Urinary bladder (tissue), 4 donors: ENCODE measurements around the gene MAP2K6. TPM values are rescaled to one million over a fixed set of nuclear protein-coding genes. Genes with fewer than 3 reads are reported as not detected.

Experiments used
- DNase-seq: peaks from one replicate; pipeline ENCODE4 v3.0.0-alpha.2; 2015; ENCODE audit errors: extremely low spot score
- H3K27ac ChIP-seq: one replicate; pipeline ENCODE4 v1.5.1; 2013; ENCODE audit warnings: low read depth, mild to moderate bottlenecking, moderate library complexity
- H3K36me3 ChIP-seq: one replicate; pipeline ENCODE4 v1.6.1; 2013; ENCODE audit warnings: mild to moderate bottlenecking, moderate library complexity; ENCODE audit not compliant: insufficient read depth
- H3K4me1 ChIP-seq: one replicate; pipeline ENCODE4 v1.6.1; 2013; ENCODE audit warnings: mild to moderate bottlenecking, moderate library complexity; ENCODE audit not compliant: insufficient read depth
- H3K4me3 ChIP-seq: one replicate; pipeline ENCODE4 v1.5.1; 2013; ENCODE audit warnings: low read depth, low read length
- WGBS: extraction: QIAGEN DNeasy Blood & Tissue Kit; methylation state at CpG from one replicate; pipeline ENCODE4 v1.1.7; 2013; 5-methylcytosine and 5-hydroxymethylcytosine counted together
- polyA plus RNA-seq: library from polyadenylated mRNA; stranded (reverse); fragments of 200-250 nt; gene quantifications from one replicate; pipeline ENCODE4 v1.2.3, GENCODE V29; 2013
- total RNA-seq: library from RNA; depleted of rRNA; stranded (reverse); fragments of >200 nt; gene quantifications from one replicate; pipeline ENCODE4 v1.2.3, GENCODE V29; 2014
- donor health status: healthy with polysubstance abuse.
- donor health status: healthy.

MAP2K6 gene
- total and polyA plus RNA-seq, 2 donors, result 2.6 to 32.3 TPM

DNA sequence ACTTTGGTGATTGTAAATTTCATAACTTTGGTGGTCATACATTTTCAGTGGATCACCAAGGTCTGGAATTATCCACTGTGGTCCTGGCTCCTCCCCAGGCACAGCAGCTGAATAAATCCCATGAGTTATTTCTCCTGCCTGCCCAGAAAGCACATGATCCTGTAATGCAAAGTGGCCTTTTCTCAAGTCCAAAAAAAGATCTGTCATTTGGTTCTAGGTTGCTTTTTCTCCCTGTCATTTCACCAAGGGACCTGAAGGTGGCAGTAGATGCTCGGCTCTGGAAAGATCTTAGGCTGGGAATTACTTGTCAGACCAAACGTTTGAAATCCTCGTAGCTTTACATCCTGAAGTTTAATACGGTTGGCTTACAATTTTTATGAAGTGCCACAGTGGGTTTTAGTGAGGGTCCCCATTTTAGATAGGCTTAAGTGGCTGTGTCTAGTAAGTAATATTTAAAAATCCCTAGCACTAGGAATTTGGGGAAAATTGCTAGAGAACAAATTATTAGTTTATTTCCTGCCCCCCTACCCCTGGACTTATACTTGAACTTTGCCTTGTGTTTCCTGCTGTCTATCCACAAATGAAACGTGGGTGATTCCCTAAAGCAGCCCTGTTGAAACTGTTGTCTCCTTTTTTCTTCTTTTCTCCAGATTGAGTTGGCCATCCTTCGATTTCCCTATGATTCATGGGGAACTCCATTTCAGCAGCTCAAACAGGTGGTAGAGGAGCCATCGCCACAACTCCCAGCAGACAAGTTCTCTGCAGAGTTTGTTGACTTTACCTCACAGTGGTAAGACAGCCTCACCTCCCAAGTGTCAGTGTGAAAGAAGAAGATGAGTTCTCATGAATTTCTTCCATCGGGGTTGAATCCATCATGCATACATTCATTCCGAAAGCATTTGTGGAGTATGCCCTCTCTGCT, 111.7 kb downstream of the MAP2K6 start:
- Histone ChIP-seq H3K36me3 (peaks cover 2% of the 10 kb centered on the region), H3K4me1 (no peaks in the 10 kb centered on the region), H3K4me3 (no peak overlapping the region), H3K27ac (no peak overlapping the region)
- DNase-seq, result no peak
- 42% methylated on average over 9 of the region's 9 CpGs for whole genome bisulfite sequencing

DNA sequence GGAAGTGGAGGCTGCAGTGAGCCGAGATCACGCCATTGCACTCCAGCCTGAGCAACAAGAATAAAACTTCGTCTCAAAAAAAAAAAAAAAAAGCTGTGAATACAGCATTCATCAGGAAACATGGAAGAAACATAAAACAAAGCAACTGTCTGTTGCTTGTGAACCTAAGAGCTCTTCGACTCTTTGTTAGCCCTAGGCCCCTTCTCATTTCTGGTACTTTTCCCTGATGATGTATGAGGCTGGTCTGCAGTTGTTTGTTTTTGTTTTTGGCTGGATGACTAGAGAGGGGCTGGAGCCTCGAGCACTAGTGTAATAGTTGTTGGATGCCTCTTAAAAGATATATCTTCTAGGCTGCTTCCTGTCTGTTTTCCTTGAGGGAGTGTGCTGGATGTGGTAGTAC, 113.5 kb downstream of the MAP2K6 start:
- H3K4me3 ChIP-seq, result no peak overlapping the region
- peaks cover 2% of the 10 kb centered on the region for H3K36me3 ChIP-seq
- 84% methylated on average over 5 of the region's 5 CpGs for WGBS

DNA sequence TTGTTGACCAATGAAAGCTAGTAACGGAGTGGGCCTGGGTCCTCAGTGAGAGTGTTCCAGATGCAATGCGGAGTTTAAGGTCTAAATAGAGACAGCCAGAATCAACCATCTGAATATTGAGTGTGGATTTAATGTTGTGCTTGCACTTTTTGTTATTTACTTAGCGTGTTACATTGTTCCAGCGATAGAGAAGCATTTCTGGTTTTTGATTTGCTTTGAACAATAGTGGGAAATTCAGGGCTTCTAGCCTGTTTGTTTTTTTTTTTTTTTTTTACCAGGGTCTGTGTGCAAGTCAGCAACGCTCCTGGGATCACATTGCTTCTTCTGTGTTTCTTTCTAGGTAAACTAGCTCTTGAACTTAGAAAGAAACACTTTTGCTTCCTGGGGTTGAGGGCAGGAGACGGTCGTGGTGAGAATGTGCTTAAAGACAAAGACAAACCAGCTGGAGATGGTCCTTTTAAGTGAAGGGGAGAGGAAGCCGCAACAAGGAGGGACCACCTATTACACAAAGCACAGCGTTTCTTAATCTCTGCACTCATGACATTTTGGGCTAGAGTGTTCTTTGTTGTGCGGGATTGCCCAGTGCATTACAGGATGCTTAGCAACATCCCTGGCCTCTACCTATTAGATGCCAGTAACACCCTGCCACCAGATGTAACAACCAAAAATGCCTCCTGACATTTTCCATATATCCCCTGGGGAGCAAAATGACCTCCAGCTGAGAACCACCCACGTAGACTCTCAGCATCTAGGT, 119.2 kb downstream of the MAP2K6 start:
- 89% methylated on average over 11 of the region's 11 CpGs for WGBS

More for the DNA sequence above, 113.5 kb downstream of the MAP2K6 start:
- Histone ChIP-seq H3K4me1 (no peaks in the 10 kb centered on the region), H3K27ac (no peak overlapping the region)
- DNase-seq, result no peak

DNA sequence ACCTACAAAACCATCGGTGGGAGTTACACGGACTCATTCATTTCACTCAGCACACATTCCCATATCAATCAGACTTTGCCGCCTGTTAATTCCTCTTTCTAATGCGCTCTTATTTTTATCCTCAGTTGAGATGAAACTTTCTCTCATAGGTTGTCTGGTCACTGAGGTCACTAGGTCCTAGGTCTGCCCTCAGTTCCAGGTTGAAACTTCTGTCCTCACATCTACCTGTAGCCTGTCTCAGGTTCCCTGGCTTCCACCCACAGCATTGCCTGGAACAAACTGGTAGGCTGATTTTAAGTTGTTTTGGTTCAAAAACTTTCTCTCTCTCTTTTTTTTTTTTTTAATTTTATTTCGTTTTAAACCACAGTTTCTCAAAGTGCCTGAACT, 119.7 kb downstream of the MAP2K6 start:
- Histone ChIP-seq H3K36me3 (no peaks in the 10 kb centered on the region), H3K4me1 (no peaks in the 10 kb centered on the region), H3K4me3 (no peak overlapping the region), H3K27ac (no peak overlapping the region)
- DNase-seq, result no peak
- 81% methylated on average over 5 of the region's 5 CpGs for WGBS

More for the DNA sequence above, 119.2 kb downstream of the MAP2K6 start:
- no peak for DNase-seq
- no peaks in the 10 kb centered on the region for H3K4me1 ChIP-seq
- H3K36me3 ChIP-seq, result no peaks in the 10 kb centered on the region
- no peak overlapping the region for H3K27ac ChIP-seq
- H3K4me3 ChIP-seq, result no peak overlapping the region

DNA sequence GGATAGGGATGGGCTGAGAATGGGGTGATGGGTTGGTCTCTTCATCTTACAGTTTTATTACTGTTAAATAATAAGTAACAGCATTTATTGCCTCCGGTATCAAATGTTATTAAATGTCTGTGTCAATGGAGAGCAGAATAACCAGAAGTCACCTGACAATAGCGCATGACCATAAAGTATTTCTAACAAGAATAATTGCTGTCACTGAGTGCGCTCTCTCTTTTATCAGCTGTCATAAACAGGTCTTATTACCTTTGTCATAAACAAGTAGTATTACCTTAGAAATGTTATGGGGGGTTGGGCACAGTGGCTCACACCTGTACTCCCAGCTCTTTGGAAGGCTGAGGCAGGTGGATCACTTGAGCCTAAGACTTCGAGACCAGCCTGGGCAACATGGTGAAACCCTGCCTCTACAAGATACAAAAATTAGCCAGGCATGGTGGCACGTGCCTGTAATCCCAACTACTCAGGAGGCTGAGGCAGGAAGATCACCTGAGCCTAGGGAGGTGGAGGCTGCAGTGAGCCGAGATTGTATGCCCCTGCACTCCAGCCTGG, 120.6 kb downstream of the MAP2K6 start:
- Histone ChIP-seq H3K4me3 (no peak overlapping the region), H3K27ac (no peak overlapping the region), H3K4me1 (no peaks in the 10 kb centered on the region), H3K36me3 (no peaks in the 10 kb centered on the region)
- no peak for DNase-seq
- WGBS, result 93% methylated on average over 6 of the region's 6 CpGs

DNA sequence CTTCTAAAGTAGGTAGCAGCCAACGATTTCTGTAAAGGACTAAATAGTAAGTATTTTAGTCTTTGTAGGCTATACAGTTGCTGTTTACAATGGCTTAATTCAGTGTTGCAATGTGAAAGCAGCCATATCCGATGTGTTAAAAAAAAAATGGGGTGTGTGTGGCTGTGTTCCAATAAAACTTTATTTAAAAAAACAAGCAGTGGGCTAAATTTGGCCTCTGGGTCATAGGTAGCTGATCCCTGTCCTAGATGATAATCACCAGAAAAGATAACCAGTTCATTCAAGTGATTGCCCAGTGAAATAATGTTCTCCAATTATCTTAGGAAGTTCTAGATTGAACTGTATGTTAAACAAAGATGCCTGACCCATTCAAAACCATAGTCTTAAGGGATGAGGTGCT, 124.3 kb downstream of the MAP2K6 start:
- DNase-seq, result no peak
- no peak overlapping the region for H3K27ac ChIP-seq
- 87% methylated on average over 2 of the region's 2 CpGs for WGBS
- peaks cover 2% of the 10 kb centered on the region for H3K36me3 ChIP-seq
- H3K4me3 ChIP-seq, result no peak overlapping the region
- no peaks in the 10 kb centered on the region for H3K4me1 ChIP-seq

DNA sequence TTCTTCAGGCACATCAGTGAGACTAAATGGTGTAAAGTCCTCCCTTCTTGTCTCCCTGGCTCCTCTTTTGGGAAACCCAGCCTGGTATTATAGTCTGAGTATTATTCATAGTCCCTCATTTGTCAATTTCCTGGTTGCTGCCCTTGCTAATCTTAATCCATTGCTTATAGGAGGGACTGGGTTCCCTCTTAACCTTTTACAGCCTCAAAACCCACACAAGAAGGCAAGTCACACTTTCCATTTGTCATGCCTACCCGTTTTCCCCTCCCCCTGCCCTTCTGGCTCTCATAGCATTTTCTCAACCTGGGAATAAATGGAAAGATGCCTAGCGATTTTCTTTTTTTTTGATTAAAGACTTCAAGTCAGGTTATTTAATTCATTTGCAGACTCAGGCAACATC, 124.8 kb downstream of the MAP2K6 start:
- no peak for DNase-seq
- Histone ChIP-seq H3K36me3 (peaks cover 2% of the 10 kb centered on the region), H3K4me3 (no peak overlapping the region), H3K4me1 (no peaks in the 10 kb centered on the region), H3K27ac (no peak overlapping the region)
- 86% methylated on average over 2 of the region's 2 CpGs for WGBS

DNA sequence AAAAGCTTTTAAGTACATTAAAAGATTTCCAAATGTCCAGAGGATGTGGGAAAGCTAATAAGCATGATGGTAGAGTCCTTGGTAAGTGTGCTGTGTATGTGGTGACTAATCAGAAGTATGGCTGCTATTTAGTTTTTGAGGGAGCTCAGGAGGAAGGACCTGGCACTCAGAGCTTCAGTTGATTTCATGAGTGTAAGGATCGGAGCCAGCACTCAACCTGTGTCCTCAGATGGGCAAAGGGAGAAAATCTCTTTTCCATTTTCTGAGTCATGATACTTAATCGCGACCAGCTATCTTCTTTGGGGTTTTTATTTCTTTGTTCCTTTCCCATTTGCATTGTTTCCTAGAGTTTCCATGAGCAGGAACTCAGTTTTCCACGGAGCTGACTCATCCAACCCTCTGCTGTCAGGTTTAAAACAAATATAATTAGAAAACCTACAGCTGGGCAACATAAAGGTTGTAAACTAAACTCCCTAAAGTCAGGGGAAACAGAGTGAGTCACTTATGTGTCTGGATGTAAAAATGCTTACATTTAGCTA, 125.4 kb downstream of the MAP2K6 start:
- WGBS, result 47% methylated on average over 4 of the region's 4 CpGs
- Histone ChIP-seq H3K4me1 (no peaks in the 10 kb centered on the region), H3K36me3 (peaks cover 2% of the 10 kb centered on the region), H3K27ac (no peak overlapping the region), H3K4me3 (no peak overlapping the region)
- no peak for DNase-seq

DNA sequence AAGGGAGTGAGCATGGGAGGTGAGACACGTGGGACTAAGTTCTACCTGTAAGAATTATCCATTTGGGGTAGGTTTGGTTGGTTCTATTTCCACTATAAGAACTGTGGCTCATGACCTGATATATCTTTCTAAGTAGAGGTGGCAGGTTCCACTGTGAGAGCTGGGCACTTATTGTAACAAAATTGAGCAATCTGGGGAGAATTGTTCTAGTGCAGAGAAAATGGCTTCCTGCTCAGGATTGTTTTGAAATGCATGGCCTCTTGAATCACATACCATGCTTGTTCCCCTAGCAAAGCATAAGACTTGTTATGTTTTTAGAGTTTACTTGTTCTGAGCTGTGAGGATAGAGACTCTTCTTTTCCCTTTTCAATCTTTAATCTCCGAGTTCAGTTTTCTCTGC, 125.9 kb downstream of the MAP2K6 start:
- WGBS, result 56% methylated on average over 2 of the region's 2 CpGs
- H3K4me3 ChIP-seq, result no peak overlapping the region

DNA sequence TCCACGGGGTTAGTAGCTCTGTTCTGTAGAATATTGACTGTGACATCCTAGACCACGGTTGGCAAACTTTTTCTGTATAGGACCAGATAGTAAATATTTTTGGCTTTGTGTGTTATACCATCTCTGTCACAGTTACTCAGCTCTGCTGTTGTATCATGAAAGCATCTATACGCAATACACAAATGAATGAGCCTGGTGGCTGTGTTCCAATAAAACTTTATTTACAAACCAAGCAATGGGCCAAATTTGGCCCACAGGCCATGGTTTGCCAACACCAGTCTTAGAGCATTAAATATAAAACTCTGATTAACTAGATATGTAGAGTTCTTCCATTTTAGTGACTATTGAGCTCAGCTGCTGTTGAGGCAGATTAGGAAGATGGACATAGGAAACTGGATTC, 132.7 kb downstream of the MAP2K6 start:
- Histone ChIP-seq H3K36me3 (peaks cover 2% of the 10 kb centered on the region), H3K4me3 (no peak overlapping the region), H3K4me1 (no peaks in the 10 kb centered on the region), H3K27ac (no peak overlapping the region)
- WGBS, result 95% methylated on average over 3 of the region's 3 CpGs
- DNase-seq, result no peak

More for the DNA sequence above, 125.9 kb downstream of the MAP2K6 start:
- no peak overlapping the region for H3K27ac ChIP-seq
- DNase-seq, result no peak
- H3K36me3 ChIP-seq, result peaks cover 2% of the 10 kb centered on the region
- H3K4me1 ChIP-seq, result no peaks in the 10 kb centered on the region

DNA sequence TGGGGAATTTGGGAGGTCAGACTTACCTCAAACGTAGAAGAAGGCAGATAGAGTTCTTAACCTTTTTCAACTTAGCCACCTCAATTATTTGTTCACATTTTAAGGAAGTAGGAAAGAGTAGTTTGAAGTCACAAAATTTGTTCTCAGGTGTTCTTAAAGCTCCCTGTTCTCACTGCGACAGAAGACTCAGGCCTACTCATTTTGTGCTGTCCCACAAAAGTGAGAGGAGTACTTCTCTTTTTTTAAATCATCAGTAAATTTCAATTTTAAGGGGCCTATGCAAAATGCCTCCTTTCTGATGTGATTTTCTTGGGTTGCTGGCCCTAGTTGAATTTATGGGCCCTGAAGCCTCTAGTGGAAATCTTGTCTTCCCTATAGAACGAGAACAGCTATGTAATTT, 133.4 kb downstream of the MAP2K6 start:
- no peaks in the 10 kb centered on the region for H3K36me3 ChIP-seq
- H3K4me3 ChIP-seq, result no peak overlapping the region
- H3K4me1 ChIP-seq, result no peaks in the 10 kb centered on the region
- 95% methylated on average over 3 of the region's 3 CpGs for WGBS
- no peak for DNase-seq
- no peak overlapping the region for H3K27ac ChIP-seq

DNA sequence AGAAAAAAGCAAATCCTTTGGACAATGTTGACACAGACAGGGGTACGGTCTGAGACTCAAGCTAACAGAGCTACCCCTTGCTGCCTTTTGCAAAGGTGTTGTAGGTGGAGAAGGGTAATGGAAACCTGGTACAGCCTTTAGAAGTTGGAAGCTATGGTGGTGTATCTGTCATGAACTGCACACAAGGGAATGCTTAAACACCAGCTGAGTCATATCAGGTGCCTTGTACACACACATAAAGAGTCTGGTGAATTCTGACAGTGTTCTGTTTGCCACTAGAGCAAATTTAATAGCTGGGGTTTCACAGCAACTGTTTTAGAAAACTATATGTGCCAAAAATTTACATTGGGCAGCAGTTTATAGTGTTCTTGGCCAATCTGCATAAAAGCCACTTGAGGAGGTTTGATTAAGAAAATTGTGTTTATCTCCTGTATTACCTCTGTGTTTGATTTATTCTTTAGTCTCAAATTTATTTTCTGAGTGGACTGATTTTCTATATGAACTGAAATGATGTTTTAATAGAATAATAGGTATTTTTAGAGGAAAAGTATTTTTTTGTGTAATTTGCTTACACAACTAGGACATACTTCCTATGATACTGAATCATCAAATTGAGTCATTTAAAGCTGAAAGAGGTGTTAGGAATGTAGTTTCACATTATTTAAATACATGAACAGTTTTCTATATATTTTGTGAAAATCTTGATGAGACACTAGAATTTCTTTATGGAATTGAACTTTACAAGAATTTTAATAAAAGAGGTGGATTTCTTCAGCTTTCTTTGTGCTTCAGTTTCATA, 136.9 kb downstream of the MAP2K6 start:
- DNase-seq, result no peak
- Histone ChIP-seq H3K27ac (no peak overlapping the region), H3K4me1 (no peaks in the 10 kb centered on the region), H3K36me3 (no peaks in the 10 kb centered on the region), H3K4me3 (no peak overlapping the region)
- 96% methylated on average over 1 of the region's 1 CpG for WGBS
